GM12872 (cell line): Measurements from ENCODE around the gene YPEL1.

Experiments used
- TF ChIP-seq, protein P1 (sequence below): IDR thresholded peaks from 3 replicates; pipeline ENCODE4 v1.5.1; 2011; ENCODE audit warnings: low read depth, mild to moderate bottlenecking, low read length, moderate library complexity; ENCODE audit not compliant: insufficient read depth

Gene YPEL1

DNA sequence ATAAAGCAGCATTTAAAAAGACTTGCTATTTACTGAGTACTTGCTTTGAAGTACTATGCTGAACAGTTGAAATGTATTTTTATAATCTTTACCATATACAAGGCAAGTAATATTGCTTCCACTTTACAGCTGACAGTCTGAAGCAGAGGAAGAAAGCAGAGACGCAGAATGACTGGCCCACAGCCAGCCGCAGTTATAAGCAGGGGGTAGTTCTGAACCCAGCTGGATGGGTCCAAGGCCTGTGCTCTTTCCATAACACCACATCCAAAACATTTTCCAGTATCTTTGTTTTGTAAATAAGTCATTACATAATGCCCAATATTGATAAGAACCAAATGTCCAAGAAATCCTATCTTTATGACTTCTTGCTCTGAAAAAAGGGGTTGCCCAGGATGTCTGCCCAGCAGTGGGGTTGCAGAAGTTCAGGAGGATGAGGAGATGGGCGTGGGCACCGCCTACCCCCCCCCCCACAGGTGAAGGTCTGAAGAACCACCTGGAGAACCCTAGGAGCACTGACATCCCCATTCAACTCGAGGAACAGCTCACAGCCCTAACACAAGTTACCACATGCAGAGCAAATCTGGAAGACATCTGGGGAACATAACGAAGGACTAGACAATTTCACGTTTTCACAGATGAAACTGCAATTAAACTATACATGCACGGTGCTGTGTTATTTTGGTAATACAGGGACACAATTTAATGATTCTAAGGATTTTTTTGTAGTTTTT, 24.2 kb upstream of the YPEL1 start:
- TF ChIP-seq, protein P1, sequence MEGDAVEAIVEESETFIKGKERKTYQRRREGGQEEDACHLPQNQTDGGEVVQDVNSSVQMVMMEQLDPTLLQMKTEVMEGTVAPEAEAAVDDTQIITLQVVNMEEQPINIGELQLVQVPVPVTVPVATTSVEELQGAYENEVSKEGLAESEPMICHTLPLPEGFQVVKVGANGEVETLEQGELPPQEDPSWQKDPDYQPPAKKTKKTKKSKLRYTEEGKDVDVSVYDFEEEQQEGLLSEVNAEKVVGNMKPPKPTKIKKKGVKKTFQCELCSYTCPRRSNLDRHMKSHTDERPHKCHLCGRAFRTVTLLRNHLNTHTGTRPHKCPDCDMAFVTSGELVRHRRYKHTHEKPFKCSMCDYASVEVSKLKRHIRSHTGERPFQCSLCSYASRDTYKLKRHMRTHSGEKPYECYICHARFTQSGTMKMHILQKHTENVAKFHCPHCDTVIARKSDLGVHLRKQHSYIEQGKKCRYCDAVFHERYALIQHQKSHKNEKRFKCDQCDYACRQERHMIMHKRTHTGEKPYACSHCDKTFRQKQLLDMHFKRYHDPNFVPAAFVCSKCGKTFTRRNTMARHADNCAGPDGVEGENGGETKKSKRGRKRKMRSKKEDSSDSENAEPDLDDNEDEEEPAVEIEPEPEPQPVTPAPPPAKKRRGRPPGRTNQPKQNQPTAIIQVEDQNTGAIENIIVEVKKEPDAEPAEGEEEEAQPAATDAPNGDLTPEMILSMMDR, result no peak

DNA sequence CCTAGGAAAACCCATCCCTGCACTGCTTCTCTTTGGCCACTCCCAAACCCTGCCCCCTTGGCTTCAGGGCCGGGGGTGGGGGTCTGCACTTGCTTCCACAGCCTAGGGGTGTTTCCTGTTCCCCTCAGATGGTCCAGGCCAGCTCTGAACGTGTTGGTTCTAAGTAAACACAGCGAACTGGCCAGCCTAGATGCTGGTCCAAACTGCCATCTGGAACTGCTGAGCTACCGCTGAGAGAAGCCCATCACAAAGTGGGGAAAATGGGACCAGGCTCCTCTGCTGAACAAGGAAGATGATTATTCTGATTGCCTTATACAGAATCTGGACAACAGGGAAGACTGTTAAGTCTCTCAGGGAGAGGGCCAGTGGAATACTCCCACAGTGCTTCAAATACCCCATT, 23.5 kb upstream of the YPEL1 start:
- TF ChIP-seq, protein P1, result no peak

DNA sequence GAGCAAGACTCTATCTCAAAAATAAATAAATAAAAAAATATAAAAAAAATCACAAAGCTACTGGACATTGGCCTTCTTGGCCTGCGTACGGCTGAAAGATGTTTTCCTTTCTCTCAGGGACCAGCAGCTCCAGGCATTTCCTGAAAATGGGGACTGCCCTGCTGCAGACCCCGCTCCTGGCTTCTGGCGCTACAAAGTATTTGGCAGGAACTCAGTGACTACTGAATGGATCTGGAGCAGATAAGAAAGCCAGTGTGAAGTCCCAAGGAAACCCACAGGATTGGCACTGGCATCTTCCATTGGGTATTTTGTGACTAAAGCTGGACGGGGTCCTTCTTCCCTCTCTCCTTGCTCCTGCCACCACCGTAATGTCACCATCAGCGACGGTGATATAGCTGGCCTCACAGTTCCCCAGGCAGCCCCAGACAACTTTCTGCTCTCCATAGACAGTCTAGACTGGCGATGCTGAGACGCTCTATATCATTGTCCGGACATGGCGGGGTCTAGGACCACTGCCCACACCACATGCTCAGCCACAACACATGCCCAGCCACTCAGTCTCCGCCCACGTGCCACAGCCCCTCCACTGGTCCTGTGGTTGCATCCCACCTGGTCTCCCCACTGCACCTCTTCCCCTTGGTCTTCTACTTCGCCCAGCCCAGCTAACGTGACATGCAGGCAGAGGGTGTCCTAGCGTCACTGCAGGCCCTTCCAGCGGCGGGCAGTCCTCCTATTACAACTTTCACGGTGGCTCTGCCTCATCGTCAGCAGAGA, 22.7 kb upstream of the YPEL1 start:
- TF ChIP-seq, protein P1, result no peak

DNA sequence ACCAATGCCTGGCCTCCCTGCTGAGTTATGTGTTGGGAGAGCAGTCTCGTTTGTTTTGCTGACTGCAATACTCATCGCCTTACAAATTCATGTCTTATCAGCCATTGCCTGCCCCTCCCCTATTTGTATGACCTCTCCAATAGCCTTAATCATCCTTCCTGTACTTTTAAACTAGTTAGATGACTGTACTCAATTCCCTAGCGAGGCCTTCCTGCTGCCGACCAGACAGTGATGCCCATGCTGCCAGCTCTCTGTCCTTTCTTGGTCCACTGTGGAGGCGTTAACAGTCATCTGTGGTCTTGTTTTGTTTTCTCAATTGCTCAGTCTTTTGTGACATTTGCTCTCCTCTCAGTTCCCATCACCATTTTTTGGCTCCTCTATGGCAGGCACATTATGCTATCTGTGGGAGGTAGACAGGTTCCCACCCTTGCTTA, 20.3 kb upstream of the YPEL1 start:
- TF ChIP-seq, protein P1, result no peak

DNA sequence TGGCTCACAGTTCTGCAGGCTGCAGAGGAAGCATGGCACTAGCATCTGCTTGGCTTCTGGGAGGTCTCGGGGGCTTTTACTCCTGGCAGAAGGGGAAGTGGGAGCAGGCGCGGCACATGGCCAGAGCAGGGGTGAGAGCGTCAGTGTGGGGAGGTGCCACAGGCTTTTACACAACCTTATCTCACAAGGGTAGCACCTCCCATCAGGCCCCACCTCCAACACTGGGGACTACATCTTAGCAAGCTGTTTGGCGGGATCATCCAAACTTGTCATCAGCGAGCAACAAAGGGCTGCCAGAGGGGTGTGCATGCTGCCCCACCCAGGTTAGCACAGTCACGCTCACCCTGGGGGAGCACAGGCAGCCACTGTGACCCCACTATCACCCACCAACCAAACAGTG, 18.9 kb upstream of the YPEL1 start:
- TF ChIP-seq, protein P1, result no peak

DNA sequence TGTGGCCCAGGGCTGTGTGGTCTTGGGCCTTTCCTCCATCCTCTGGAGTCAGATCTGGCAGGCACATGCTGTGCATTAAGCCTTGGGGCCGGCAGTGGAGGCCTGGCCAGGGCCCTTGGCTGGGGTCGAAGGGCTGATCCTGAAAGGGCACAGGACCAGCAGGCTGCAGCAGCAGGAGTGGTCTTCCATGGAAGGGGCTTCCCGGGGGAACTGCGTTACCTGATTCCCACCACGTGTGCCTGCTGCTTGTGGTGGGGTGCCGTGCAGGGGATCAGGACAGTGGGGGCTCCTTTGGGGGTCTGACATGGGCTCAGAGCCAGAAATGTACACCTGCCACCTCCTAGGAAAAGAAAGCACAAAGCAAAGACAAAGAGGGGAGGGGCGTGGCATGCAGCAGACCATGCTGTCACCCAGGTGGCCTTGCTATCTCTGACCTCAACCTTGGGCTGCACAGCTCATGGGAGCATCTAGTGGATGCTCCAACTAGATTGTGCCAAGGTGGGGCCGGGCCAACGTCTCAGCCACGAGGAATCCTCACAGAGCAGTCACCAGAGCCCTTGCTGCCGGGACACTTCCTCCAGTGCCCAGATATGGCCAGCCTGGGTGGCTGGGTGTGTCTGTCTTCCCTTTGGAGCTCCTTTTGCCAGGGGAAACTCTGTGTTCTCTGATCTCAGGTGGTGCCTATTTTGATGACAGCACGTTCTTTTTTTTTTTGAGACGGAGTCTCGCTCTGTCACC, 17.9 kb upstream of the YPEL1 start:
- TF ChIP-seq, protein P1, result no peak

DNA sequence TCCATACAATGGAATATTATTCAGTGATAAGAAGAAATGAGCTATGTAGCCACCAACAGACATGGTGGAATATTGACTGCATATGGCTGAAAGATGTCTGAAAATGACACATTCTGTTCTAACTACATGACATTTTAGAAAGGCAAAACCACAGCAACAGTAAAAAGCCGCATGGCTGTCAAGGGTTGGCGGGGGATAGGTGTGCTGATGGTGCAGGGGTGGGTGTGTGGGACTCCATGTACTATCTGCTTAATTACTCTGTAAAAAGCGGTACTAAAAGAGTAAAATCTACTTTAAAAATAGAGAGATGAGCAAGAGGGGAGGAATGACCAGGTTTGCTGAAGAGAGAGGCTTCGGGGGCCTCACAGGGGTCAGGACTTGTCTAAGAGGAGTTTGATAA, 16.7 kb upstream of the YPEL1 start:
- TF ChIP-seq, protein P1, result no peak
